GM18520 (cell line): ENCODE results near the gene GPR137C.
"Not testable (repeated sequence)": the region's sequence is repeated elsewhere in the genome, so short reads cannot be mapped to it uniquely, and the experiment has no call there.

Experiments
- ATAC-seq: cut with Tn5 transposase; IDR thresholded peaks from one replicate; pipeline ENCODE4 v1.9.1; 2021; ENCODE audit not compliant: unreplicated experiment

The GPR137C gene

DNA sequence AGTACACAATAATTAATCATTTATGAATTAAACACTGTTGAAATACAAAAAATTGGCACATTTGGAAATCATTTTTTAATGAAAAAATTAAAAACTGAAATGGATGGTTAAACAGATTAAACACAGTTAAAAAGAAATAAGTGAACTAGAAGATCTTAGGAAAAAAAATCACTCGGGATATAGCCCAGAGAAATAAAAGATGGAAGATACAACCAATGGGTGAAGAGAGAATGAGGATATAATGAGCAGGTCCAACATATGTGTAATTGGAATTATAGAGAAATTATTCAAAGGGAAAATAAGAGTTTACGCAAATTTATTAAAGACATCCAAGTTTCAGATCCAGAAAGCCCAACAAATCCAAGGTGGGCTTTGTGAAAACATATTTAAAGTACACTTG lies 6.1 kb downstream of the GPR137C start:
- no peak for ATAC-seq

DNA sequence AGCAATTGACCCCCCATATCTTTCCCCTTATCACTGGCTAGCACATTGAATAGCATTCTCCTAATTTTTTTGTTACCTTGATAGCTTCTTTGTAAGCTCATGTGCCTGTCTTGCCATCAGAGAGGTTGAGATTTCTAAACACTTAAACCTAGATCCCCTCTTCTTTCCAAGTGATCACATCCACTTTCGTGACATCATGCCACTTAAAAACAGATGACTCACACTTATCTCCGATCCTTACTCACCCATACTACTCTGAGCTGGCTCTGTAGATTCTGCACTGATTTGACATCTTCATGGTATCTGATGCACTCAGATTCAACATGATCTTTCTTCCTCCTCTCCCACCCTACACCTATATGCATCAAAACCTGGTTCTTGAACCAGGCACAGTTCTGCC lies 10.5 kb downstream of the GPR137C start:
- no peak for ATAC-seq

DNA sequence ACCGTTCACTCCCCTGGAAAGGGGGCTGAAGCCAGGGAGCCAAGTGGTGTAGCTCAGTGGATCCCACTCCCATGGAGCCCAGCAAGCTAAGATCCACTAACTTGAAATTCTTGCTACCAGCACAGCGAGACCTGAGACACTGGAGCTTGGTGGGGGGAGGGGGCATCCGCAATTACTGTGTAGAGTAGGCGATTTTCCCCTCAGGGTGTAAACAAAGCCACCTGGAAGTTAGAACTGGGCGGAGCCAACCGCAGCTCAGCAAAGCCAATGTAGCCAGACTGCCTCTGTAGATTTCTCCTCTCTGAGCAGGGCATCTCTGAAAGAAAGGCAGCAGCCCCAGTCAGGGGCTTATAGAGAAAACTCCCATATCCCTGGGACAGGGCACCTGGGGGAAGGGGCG lies 15.8 kb downstream of the GPR137C start:
- ATAC-seq, result not testable (repeated sequence)

DNA sequence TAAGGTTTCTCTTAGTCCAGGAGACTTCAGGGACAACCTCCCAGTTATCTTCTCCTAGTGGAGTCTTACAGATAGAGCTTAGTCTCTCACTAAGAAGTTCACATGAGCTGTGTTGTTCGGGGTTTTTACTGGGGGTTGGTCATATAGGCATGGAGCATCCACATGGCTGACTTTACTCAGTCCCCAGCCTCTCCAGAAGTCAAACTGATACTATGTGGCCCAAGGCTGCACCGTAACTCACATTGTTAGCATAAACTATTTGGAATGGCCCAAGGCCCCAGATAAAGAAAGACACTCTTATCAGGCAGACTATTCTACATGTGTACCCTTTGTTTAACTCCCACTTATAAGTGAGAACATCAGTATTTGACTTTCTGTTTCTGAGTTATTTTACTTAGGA lies 23.2 kb downstream of the GPR137C start:
- ATAC-seq, result no peak

DNA sequence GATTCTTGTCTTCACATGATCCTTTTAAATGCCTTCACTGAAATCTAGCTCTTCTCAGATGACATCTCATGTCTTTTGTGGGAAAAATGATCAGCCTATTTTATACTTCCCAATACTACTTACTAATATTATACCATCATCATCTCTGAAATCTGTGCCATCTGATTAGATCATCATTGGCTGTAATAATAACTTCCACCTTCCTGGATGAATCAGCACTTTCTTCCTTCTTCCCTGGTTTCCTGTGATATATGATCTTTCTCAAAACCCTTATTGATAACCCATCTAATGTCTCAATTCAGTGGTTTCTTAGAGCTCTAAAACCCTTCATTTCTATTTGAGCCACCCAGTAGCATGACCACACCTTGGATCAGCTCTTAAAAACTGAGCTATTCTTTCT lies 30.9 kb downstream of the GPR137C start:
- ATAC-seq, result no peak

DNA sequence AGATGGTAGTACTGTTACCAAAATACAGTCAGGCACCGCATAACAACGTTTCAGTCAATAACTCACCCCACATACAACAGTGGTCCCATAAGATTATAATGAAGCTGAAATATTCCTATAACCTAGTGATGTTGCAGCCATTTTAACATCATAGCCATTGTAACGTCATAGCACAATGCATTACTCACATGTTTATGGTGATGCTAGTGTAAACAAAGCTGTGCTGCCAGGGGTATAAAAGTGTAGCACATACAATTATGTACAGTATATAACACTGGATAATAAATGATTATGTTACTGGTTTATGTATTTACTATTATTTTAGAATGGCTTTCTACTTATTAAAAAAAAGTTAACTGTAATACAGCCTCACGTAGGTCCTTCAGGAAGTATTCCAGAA lies 37.0 kb downstream of the GPR137C start:
- no peak for ATAC-seq

DNA sequence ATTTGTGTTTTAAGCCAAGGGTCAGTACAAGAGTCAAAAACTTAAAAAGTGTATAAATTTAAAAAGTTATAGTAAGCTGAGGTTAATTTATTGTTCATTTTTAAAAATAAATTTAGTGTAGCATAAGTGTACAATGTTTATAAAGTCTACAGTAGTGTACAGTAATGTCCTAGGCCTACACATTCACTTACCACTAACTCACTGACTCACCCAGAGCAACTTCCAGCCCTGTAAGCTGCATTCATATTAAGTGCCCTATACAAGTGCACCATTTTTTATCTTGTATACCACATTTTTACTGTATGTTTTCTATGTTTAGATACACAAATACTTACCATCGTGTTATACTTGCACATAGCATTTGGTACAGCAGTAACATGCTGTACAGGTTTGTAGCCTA lies 37.7 kb downstream of the GPR137C start:
- ATAC-seq, result no peak

DNA sequence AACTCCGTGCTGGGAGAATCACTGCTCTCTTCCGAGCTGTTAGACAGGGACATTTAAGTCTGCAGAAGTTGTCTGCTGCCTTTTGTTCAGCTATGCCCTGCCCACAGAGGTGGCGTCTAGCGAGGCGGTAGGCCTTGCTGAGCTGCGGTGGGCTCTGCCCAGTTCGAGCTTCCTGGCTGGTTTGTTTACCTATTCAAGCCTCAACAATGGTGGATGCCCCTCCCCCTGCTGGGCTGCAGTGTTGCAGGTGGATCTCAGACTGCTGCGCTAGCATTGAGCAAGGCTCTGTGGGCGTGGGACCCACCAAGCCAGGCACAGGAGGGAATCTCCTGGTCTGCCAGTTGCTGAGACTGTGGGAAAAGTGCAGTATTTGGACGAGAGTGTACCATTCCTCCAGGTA lies 43.7 kb downstream of the GPR137C start:
- ATAC-seq, result no peak

DNA sequence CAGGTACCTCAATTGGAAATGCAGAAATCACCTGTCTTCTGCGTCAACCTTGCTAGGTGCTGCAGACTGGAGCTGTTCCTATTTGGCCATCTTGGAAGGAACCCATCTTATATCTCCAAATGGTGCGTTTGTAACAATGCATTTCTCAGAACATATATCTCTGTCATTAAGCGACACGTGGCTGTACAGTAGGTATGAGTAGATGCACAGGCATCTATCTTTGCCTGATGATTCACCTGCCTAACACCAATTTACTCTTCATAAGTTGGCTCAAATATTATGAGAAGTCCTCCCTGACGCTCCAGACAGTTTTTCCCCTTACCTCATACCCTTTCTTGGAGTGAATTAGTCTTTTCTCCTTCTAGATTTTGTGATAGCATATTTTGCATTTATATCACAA lies 44.2 kb downstream of the GPR137C start:
- no peak for ATAC-seq

DNA sequence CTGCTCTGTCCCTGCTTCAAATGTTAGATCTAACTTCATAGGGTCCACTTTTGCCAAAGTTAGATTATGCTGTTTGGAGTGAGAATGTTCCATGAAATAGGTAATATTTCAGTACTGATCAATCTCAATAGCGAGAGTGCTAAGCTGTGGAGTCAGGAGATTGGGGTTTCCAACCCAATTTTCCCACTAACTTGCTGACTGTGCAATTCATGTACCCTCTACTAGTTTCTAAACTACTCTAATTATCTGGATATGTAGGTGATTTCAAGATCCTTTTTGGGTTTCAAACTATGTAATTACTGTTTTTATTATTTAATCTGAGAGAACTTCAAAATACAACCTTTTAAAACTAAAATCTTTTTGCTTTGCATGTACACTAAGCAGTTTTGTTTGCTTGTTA lies 45.9 kb downstream of the GPR137C start:
- no peak for ATAC-seq

DNA sequence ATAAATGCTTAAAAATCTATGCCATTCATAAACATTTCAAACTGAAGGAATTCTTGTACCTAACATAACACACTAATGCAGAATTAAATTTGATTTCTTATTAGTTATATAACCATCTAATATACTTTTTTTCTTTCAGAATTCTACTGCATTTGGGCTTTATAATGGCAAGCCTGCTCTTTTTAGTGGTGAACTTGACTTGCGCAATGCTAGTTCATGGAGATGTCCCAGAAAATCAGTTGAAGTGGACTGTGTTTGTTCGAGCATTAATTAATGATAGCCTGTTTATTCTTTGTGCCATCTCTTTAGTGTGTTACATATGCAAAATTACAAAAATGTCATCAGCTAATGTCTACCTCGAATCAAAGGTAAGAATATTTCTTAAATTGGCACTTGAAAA lies 47.3 kb downstream of the GPR137C start:
- no peak for ATAC-seq

DNA sequence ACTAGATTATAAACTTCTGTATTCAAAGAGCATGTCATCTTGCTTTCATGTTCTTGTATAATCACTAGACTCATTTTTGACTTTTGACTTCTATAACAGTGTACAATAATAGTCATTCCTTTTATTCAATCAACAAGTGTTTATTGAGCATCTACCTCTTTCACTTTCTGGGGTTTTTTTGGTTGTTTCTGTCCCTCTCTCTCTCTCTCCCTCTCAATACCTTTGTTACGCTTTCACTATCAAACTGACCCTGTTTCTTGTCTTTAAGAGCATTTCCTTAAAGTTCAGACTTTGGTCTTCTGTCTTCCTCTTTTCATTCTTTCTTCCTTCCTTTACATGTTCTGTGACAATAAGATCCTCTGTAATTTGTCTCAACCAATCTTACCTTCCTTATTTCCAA lies 49.5 kb downstream of the GPR137C start:
- ATAC-seq, result no peak

DNA sequence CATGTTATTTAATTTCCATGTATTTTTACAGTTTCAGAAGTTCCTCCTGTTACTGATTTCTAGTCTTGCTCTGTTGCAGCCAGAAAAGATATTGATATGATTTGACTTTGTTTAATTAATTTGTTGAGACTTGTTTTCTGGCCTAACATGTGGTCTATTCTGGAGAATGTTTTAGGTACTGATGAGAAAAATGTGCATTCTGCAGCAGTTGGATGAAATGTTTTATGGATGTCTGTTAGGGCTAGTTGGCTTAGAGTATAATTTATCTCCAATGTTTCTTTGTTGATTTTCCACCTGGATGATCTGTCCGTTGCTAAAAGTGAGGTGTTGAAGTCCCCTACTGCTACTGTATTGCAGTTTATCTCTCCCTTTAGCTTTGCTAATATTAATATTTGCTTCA lies 54.4 kb downstream of the GPR137C start:
- no peak for ATAC-seq

DNA sequence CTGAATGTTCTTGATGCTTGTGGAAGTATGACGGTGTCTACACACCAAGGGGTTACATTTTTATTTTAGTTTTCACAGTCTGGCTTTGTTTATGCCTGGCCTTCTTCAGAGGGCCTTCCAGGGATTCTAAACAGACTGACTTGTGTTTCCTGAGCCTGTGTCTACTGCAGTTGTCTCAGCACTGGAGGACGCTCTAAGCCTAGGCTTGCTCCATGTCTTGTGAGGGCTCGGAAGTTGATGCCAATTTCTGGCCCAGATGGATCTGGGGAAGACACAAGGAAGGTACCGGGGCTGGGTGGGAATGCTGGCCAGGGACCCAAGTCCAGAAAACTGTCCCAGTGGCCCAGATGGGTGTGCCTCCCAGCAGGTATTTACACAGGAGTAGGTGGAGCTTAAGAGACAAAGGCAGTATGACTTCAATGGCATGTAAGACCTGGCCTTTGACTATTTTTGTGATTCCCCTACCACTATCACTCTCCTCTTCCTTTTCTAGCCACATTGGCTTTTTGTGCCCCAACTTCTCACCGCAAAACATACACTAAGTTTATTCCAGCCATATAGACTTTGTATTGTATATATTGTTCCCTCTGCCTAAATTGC lies 56.9 kb downstream of the GPR137C start:
- ATAC-seq, result no peak

DNA sequence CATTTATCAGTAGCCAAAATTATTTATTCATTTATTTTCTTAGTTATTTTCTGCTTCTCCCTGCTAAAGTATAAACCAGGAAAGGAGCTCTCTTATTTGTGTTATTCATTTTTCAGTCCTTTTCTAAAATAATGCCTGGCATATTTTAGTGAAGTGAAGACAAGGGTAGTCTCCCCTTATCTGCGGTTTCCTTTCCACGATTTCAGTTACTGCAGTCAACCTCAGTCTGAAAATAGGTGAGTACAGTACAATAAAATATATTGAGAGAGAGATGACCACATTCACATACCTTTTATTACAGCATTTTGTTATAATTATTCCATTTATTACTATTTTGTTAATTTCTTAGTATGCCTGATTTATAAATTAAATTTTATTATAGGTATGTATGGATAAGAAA lies 57.6 kb downstream of the GPR137C start:
- ATAC-seq, result no peak

DNA sequence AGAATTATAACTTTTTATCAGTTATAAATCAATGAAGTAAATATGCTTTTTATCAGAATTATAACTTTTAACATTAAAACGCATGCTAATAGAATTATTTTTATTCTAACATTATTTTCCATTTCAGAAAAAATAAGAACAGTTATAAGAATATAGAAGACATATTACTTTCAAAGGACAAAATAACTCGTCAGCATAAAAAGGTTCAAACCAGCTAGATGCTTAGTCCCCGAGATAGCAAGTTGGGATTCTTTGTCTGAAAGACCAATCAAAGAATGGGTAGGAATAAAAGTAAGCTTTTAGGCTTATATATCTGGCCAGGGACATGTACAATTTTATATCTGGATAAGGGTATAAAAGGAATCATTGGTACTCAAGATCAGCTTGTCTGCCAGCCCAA lies 66.0 kb downstream of the GPR137C start:
- ATAC-seq, result no peak

DNA sequence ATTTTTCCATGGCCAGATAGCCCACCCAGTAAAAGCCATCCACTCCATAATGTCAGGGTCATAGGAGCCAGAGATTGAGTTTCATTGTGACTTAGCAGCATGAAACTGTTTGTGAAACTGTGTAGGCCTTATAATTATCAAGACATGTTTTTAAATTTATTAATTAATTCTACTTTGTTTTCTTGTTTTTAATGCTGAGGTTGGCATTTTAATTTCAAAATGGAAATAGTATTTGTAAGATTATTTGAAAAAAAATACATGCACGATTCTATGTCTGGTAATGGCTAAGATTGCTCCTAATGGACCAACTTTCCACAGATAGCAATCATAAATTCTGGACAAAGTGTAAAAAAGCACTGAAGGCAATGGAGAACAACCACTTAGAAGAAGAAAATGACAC lies 67.1 kb downstream of the GPR137C start:
- ATAC-seq, result no peak

DNA sequence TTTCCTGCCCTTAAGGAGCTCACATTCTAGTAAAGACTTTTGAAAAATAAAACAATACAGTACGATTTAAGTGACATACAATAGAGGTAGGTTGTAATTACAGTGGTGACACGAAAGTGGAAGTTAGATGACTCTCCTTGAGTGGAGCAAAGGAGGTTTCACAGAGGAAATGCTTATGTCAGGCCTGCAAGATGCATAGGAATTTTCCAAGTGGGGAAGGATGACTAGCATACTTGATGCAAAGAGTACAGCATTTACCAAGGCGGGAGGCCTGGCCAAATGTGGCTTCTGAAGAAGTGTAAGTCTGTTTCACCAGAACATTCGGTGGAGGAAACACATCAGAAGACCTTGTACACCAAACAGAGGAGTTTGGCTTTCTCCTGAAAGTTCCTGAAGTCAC lies 87.5 kb downstream of the GPR137C start:
- ATAC-seq, result no peak

DNA sequence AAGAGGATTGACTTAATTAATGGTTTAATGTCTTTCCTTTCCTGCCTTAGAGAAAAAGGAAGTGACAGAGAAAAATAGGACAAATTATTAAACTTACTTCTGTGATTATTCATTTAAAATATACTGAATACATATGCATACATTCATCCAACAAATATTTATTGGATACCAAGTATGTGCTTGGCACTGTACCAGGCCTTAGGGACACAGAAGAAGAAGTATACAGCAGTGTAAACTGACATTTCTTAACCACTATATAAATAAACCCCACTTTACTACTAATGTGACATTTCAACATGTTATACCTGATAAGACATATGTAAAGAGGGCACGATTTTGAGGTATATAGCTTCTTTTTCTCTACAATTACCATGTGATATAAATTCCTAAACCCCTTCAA lies 89.1 kb downstream of the GPR137C start:
- ATAC-seq, result no peak

DNA sequence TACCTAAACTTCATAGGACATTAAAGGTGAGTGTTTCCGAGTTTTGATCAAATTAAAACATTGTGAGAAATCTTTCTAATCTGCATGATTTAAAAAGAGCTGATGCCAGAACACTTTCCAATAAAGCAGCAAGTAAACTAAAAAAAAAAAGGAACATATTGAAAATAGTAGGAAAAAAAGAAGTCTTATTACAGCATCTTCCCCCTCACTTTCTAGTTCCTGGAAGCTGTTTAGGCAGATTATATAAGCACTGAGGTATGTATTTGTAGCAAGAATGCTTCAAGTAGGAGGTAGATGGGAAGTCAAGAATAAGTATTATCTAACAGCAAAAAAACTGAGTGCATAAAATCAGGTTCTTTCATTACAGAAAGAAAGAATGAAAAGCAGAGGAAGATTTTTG lies 96.9 kb downstream of the GPR137C start:
- no peak for ATAC-seq

DNA sequence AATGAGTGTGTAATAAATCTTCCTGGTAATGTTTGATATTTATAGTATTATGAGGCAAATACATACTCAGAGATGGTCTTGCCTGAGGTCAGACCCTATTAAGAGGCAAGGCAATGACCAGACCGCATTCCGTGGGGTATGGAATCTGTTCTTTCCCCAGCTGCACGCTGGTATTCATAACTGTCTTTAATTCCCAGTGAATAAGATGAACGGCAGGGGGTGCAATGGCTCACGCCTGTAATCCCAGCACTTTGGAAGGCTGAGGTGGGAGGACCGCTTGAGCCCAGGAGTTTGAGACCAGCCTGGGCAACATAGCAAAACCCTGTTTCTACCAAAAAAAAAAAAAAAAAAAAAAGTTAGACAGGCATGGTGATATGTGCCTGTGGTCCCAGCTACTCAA lies 98.1 kb downstream of the GPR137C start:
- no peak for ATAC-seq

DNA sequence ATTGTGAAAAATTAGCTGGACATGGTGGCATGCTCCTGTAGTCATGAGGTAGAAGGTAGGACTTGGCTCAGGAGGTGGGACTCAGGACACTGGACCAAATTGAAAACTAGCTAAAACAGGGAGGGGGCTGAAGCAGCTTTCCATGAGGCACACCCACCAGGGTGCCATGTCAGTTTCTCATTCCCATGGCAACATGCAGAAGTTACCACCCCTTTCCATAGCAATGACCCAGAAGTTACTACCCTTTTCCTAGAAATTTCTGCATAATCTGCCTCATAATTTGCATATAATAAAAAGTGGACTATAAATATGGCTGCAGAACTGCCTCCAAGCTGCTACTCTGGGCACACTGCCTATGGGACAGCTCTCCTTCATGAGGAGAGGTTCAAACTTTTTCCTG lies 104.3 kb downstream of the GPR137C start:
- ATAC-seq, result no peak

DNA sequence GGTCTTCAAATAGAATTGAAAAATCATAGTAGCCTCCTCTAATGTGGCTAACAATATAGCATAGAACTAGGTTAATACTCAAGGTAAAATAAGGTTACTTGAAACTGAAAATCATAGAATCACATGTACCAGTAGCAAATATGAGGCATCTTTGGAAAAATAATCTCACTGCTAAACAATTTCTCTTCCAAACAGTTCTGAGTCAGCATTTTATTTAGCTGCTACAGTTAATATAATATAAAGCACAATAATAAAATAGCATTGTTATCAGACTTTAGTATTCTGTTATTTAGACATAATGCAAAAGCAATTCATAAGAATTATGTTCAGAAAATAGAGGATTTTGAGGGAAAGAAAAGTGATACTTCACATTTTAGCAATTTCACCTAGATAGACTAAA lies 107.7 kb downstream of the GPR137C start:
- ATAC-seq, result no peak

DNA sequence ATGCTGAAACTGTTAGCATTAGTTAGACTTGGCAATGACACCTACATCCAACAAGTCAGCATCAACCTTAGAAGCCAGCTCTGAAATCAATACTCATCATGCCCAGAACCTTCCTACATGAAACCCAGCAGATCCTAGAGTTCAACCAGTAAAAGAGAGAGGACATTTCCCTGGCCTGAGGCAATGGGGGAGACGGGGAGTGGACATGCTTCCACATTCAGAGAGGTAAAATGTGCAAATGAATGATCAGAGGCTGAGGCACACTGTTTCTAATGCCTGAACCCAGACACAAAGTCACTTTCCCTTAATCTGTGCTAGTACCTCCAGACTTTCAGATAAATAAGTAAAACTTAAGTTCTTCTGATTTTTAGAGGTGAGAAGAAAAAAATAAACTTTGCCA lies 108.2 kb downstream of the GPR137C start:
- ATAC-seq, result no peak
